ENCODE measurements around the gene C13orf42.
A peak's percentile ranks its signal among the peaks of the same experiment; 100 is the strongest.

C13orf42 gene

GRCh38 chr13:51151463-51151862 lies 40.4 kb upstream of the C13orf42 start:
- no peaks in the 10 kb centered on the region for H4K20me1 ChIP-seq (ENCODE audit: insufficient read depth, low read length, poor library complexity, severe bottlenecking)
- H2AFZ ChIP-seq (ENCODE audit: low read length) = no peak overlapping the region
- H3K9ac ChIP-seq (ENCODE audit: low read depth, low read length, poor library complexity, severe bottlenecking) = no peak overlapping the region
- H3K79me2 ChIP-seq (ENCODE audit: insufficient read depth, low read length) = no peaks in the 10 kb centered on the region
- no peak overlapping the region for H3K4me2 ChIP-seq (ENCODE audit: low read depth, low read length, poor library complexity, severe bottlenecking)
- H3K9me3 ChIP-seq (ENCODE audit: insufficient read depth, low read depth, low read length) = no peaks in the 10 kb centered on the region
- H3F3A ChIP-seq (ENCODE audit: low read depth) = no peaks in the 10 kb centered on the region
- H3K36me3 ChIP-seq (ENCODE audit: insufficient read depth, low read length) = no peaks in the 10 kb centered on the region
- H3K27me3 ChIP-seq (ENCODE audit: insufficient read depth, low read length, poor library complexity, severe bottlenecking) = no peaks in the 10 kb centered on the region
- TF ChIP-seq CTCF (conservative IDR thresholded peaks at IDR 0.05; ENCODE audit: low read length) (no peak), EZH2phosphoT487 (IDR thresholded peaks at IDR 0.05; ENCODE audit: borderline replicate concordance) (no peak)
- no peaks in the 10 kb centered on the region for H3K9me2 ChIP-seq (replicated peaks; ENCODE audit: low read depth, low read length)
- H3K4me3 ChIP-seq (ENCODE audit: low read length, poor library complexity, severe bottlenecking) = no peak overlapping the region
- H3K4me1 ChIP-seq (ENCODE audit: insufficient read depth, low read length, poor library complexity, severe bottlenecking) = no peaks in the 10 kb centered on the region

GRCh38 chr13:51148952-51149573 lies 38.0 kb upstream of the C13orf42 start:
- TF ChIP-seq EZH2phosphoT487 (IDR thresholded peaks at IDR 0.05; ENCODE audit: borderline replicate concordance) (no peak), CTCF (conservative IDR thresholded peaks at IDR 0.05; ENCODE audit: low read length) (peak; percentile 53)
- Histone ChIP-seq H3K36me3 (ENCODE audit: insufficient read depth, low read length) (no peaks in the 10 kb centered on the region), H3K4me3 (ENCODE audit: low read length, poor library complexity, severe bottlenecking) (no peak overlapping the region)

GRCh38 chr13:51148223-51148951 lies 37.3 kb upstream of the C13orf42 start:
- H3K4me1 ChIP-seq (ENCODE audit: insufficient read depth, low read length, poor library complexity, severe bottlenecking) = no peaks in the 10 kb centered on the region
- TF ChIP-seq CTCF (conservative IDR thresholded peaks at IDR 0.05; ENCODE audit: low read length) (no peak), EZH2phosphoT487 (IDR thresholded peaks at IDR 0.05; ENCODE audit: borderline replicate concordance) (no peak)
- H3K4me2 ChIP-seq (ENCODE audit: low read depth, low read length, poor library complexity, severe bottlenecking) = no peak overlapping the region
- H3K9ac ChIP-seq (ENCODE audit: low read depth, low read length, poor library complexity, severe bottlenecking) = no peak overlapping the region
- H3K9me3 ChIP-seq (ENCODE audit: insufficient read depth, low read depth, low read length) = no peaks in the 10 kb centered on the region
- no peaks in the 10 kb centered on the region for H4K20me1 ChIP-seq (ENCODE audit: insufficient read depth, low read length, poor library complexity, severe bottlenecking)
- no peaks in the 10 kb centered on the region for H3K9me2 ChIP-seq (replicated peaks; ENCODE audit: low read depth, low read length)
- H3K27me3 ChIP-seq (ENCODE audit: insufficient read depth, low read length, poor library complexity, severe bottlenecking) = no peaks in the 10 kb centered on the region
- no peak overlapping the region for H3K4me3 ChIP-seq (ENCODE audit: low read length, poor library complexity, severe bottlenecking)
- no peaks in the 10 kb centered on the region for H3K79me2 ChIP-seq (ENCODE audit: insufficient read depth, low read length)
- H2AFZ ChIP-seq (ENCODE audit: low read length) = no peak overlapping the region
- H3F3A ChIP-seq (ENCODE audit: low read depth) = no peaks in the 10 kb centered on the region
- H3K36me3 ChIP-seq (ENCODE audit: insufficient read depth, low read length) = no peaks in the 10 kb centered on the region

More at GRCh38 chr13:51148952-51149573, 38.0 kb upstream of the C13orf42 start:
- Histone ChIP-seq H3K9me3 (ENCODE audit: insufficient read depth, low read depth, low read length) (no peaks in the 10 kb centered on the region), H3K4me2 (ENCODE audit: low read depth, low read length, poor library complexity, severe bottlenecking) (no peak overlapping the region), H3F3A (ENCODE audit: low read depth) (no peaks in the 10 kb centered on the region), H3K79me2 (ENCODE audit: insufficient read depth, low read length) (no peaks in the 10 kb centered on the region), H3K4me1 (ENCODE audit: insufficient read depth, low read length, poor library complexity, severe bottlenecking) (no peaks in the 10 kb centered on the region), H4K20me1 (ENCODE audit: insufficient read depth, low read length, poor library complexity, severe bottlenecking) (no peaks in the 10 kb centered on the region), H2AFZ (ENCODE audit: low read length) (no peak overlapping the region), H3K9ac (ENCODE audit: low read depth, low read length, poor library complexity, severe bottlenecking) (no peak overlapping the region), H3K27me3 (ENCODE audit: insufficient read depth, low read length, poor library complexity, severe bottlenecking) (no peaks in the 10 kb centered on the region), H3K9me2 (replicated peaks; ENCODE audit: low read depth, low read length) (no peaks in the 10 kb centered on the region)
